ENCODE results near the gene SEPHS2. TPM values are rescaled to one million over a fixed set of nuclear protein-coding genes. Genes with fewer than 3 reads are reported as not detected.

SEPHS2 gene
- total RNA-seq, 1 experiment from 2014 or later: 8.4 TPM

DNA sequence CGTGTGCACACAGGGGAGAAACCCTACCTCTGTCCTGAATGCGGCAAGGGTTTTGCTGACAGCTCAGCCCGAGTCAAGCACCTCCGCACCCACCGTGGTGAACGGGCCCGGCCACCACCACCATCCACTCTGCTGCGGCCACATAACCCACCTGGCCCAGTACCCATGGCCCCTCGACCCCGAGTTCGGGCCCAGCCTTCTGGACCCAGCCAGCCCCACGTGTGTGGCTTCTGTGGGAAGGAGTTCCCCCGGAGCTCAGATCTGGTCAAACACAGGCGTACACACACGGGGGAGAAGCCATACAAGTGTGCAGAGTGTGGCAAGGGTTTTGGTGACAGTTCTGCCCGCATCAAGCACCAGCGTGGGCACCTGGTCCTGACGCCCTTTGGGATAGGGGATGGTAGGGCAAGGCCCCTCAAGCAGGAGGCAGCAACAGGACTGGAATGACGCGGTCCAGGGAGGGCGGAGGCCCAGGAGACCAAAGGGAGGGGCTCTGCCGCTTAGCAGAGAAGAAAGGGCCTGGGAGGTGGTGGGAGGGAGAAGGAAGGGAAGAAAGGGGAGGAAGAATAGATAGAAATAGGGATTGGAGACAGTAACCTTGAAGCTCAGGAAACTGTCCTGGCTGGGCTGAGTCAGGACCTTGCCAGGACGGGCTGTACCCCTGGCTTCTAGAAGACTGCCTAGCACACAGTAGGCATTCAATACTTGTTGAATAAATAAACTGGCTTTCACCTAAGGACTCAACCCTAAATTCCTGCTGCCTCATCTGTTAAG, 46.8 kb downstream of the SEPHS2 start:
- Histone ChIP-seq H3K4me1 (ENCODE audit: insufficient read depth, low read length) (0 out of 2 replicates have a peak, but pooled peaks cover 4% of the 10 kb centered on the region), H3K4me3 (ENCODE audit: low read length) (no peak overlapping the region), H3K9me2 (replicated peaks; ENCODE audit: low read length) (no peaks in the 10 kb centered on the region), H3K9me3 (ENCODE audit: low read length) (no peaks in the 10 kb centered on the region), H3K9ac (ENCODE audit: low read length) (no peak overlapping the region), H3K4me2 (ENCODE audit: low read length) (no peak overlapping the region), H3K27me3 (ENCODE audit: low read length) (no peaks in the 10 kb centered on the region), H4K20me1 (ENCODE audit: low read length) (no peaks in the 10 kb centered on the region), H3K79me2 (ENCODE audit: low read length) (peaks cover 20% of the 10 kb centered on the region), H3K27ac (ENCODE audit: low read length) (no peak overlapping the region), H3F3A (ENCODE audit: low read length, unreplicated experiment) (no peaks in the 10 kb centered on the region), H3K36me3 (ENCODE audit: low read depth, low read length) (no peaks in the 10 kb centered on the region), H2AFZ (ENCODE audit: low read length) (no peak overlapping the region)
- TF ChIP-seq, protein P1, sequence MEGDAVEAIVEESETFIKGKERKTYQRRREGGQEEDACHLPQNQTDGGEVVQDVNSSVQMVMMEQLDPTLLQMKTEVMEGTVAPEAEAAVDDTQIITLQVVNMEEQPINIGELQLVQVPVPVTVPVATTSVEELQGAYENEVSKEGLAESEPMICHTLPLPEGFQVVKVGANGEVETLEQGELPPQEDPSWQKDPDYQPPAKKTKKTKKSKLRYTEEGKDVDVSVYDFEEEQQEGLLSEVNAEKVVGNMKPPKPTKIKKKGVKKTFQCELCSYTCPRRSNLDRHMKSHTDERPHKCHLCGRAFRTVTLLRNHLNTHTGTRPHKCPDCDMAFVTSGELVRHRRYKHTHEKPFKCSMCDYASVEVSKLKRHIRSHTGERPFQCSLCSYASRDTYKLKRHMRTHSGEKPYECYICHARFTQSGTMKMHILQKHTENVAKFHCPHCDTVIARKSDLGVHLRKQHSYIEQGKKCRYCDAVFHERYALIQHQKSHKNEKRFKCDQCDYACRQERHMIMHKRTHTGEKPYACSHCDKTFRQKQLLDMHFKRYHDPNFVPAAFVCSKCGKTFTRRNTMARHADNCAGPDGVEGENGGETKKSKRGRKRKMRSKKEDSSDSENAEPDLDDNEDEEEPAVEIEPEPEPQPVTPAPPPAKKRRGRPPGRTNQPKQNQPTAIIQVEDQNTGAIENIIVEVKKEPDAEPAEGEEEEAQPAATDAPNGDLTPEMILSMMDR (conservative IDR thresholded peaks at IDR 0.05; ENCODE audit: low read depth, low read length): no peak
- TF ChIP-seq EZH2 (IDR thresholded peaks at IDR 0.05; ENCODE audit: low read length, unreplicated experiment): no peak
- no TSS peak for BruUV-seq (replicated peaks)
- POLR2A ChIA-PET (ENCODE audit: unreplicated experiment): no interaction called here
- DNase-seq (no peak), ATAC-seq (no peak)
- CTCF ChIA-PET: no interaction called here
- intact Hi-C loops (cut with micrococcal nuclease): no loop called here

DNA sequence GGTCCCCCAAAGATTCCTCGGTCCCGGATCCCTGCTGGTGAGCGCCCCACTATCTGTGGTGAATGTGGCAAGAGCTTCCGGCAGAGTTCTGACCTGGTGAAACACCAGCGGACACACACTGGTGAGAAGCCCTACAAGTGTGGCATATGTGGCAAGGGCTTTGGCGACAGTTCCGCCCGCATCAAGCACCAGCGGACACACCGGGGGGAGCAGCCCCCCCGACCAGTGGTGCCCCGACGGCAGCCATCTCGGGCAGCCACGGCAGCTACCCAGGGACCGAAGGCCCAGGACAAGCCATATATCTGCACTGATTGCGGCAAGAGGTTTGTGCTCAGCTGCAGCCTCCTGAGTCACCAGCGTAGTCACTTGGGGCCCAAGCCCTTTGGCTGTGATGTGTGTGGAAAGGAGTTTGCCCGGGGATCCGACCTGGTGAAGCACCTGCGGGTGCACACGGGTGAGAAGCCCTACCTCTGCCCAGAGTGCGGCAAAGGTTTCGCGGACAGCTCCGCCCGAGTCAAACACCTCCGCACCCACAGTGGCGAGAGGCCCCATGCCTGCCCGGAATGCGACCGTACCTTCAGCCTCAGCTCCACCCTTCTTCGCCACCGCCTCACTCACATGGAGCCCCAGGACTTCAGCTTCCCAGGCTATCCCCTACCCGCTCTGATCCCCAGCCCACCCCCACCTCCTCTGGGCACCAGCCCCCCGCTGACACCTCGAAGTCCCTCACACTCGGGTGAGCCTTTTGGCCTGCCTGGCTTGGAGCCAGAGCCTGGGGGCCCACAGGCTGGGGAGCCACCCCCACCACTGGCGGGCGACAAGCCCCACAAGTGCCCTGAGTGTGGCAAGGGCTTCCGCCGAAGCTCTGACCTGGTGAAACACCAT, 47.7 kb downstream of the SEPHS2 start:
- Histone ChIP-seq H3K9ac (ENCODE audit: low read length) (no peak overlapping the region), H3K79me2 (ENCODE audit: low read length) (peaks cover 20% of the 10 kb centered on the region), H3F3A (ENCODE audit: low read length, unreplicated experiment) (no peaks in the 10 kb centered on the region), H4K20me1 (ENCODE audit: low read length) (no peaks in the 10 kb centered on the region), H3K36me3 (ENCODE audit: low read depth, low read length) (no peaks in the 10 kb centered on the region), H3K4me3 (ENCODE audit: low read length) (no peak overlapping the region), H3K27me3 (ENCODE audit: low read length) (no peaks in the 10 kb centered on the region), H3K9me2 (replicated peaks; ENCODE audit: low read length) (no peaks in the 10 kb centered on the region), H3K4me2 (ENCODE audit: low read length) (no peak overlapping the region), H3K4me1 (ENCODE audit: insufficient read depth, low read length) (0 out of 2 replicates have a peak, but pooled peaks cover 4% of the 10 kb centered on the region), H3K27ac (ENCODE audit: low read length) (no peak overlapping the region), H2AFZ (ENCODE audit: low read length) (no peak overlapping the region), H3K9me3 (ENCODE audit: low read length) (no peaks in the 10 kb centered on the region)
- ChIA-PET CTCF (no interaction called here), POLR2A (ENCODE audit: unreplicated experiment) (no interaction called here)
- no TSS peak for BruUV-seq (replicated peaks)
- no peak for DNase-seq
- no peak for ATAC-seq
- intact Hi-C loops (cut with micrococcal nuclease): no loop called here
- TF ChIP-seq EZH2phosphoT487 (IDR thresholded peaks at IDR 0.05; ENCODE audit: borderline replicate concordance, low read length) (no peak), EZH2 (IDR thresholded peaks at IDR 0.05; ENCODE audit: low read length, unreplicated experiment) (no peak)
- TF ChIP-seq, protein P1 (conservative IDR thresholded peaks at IDR 0.05; ENCODE audit: low read depth, low read length): no peak
